ENCODE data around the gene SCAP.
"Not testable (repeated sequence)": the region's sequence is repeated elsewhere in the genome, so short reads cannot be mapped to it uniquely, and the experiment has no call there.

SCAP gene

DNA sequence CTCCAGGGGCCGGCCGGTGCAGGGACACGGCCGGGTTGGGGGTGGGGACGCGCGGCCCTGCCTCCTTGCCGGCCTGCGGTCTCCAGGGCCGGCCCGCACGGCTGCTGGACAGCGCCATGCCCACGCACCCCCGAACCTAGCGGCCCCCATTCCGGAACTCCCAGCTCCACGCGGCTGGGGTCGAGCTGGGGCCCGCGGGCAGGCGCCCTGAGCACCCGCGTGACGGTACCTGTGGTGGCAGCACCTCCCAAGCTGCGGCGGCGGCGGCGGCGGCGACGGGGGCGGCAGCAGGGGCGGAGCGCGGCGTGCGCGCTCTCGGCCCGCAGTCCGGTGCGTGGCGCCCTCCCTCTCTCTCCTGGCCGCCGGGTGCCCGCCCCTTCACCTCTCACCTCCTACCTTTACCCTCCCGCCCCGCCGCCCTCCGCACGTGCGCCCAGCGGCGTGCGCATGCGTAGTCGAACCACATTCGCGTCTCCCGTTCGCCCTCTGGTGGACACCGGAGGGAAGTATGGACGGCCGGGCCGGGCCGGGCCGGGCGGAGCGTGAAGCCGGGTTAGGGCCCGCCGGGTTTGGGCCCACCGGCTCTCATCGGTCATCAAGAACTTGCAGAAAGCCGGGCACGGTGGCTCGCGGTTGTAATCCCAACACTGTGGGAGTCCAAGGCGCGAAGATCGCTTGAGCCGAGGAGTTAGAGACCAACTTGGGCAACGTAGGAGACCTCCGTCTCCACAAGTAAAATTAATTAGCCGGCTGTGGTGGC, at the start of gene SCAP:
Gene SCAP, minus strand, starts transcription at position 372 of the 760 bp plus-strand sequence. CDS start 32,948 bp downstream, outside the sequence.
- peak; percentile 95 for DNase-seq

DNA sequence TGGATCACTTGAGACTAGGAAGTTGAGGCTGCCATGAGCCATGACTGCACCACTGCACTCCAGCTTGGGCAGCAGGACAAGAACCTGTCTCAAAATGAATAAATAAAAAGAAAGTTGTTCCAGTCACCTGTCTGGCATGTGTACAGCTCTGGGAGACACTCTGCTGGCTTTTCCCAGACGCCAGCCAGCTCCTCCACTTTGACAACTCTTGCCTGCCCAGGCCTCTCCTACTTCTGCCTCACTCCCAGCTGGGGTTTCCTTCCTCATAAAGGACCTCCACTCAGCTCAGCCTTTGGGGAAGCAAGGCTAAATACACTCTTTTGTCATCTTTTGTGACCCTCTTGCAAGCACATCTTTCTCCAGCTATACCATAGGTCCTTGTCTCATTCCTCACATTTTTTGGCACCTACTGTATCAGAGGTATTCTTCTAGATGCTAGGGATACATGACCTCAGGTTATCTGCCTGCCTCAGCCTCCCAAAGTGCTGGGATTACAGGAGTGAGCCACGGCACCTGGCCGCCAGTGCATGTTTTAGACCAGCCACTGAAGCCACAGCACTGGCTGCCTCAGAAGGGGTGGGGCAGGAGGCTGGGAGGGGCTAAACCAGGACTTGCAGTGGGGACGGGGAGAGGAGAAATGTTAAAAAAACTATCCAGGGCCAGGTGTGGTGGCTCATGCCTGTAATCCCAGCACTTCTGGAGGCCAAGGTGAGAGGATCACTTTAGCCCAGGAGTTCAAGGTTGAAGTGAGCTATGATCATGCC, 47.8 kb upstream of the SCAP start:
- DNase-seq: no peak

DNA sequence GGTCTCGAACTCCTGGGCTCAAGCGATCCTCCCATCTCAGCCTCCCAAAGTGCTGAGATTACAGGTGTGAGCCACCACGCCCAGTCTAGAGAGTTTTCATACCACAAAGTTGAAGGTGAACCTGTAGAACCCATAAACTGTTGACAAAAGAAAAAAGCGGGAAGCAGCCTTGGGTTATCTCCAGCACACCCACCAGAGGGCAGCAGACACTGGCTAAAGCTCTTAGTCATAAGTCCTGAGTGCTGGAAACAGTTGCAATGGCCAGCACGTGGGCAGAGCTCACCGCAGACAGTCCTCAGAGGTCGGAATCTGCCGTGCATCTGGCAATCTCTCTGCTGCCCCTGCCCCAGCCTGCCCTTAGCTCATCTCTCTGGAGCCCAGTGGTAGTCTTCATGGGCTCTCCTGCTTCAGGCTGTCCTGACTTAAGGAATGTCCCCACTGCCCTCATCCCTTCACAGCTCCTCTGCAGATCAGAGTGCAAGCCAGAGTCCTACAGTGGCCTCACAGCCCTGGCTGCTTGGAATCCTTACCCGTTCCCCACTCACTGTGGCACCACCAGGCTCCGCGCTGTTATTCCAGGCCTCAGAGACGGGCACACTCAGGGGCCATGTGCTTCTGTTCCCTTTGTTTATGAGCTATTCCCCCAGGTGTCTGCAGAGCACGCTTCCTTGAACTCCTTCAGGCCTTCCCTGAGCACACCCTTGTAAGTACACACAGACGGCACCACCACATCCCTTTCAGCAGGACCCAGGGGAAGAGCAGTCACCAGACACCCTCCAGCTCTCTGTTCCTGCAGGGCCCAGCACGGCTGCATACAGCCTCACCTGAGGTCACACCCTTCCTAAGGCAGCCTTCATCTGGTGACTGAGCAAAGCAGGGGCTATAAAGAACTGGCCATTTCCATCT, 46.6 kb upstream of the SCAP start:
- peak; percentile 96 for DNase-seq

DNA sequence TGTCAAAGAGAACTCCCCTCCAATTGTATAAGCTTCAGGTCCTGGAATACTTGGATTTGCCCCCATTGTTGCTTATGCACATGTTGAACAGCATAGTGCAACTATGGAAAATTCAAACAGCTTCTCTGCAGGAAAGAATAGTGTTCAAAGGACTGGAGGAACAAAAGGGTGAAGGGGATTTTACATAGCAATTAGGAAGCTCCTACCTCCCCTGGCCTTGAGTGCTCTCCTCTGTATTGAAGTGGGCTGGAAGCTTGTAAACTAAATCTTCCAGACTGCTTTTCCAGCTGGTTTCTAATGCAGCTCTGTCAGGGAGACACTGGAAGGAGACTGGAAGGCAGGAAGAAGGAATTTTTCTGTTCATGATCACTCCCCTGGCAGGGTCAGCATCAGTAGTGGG, 45.0 kb upstream of the SCAP start:
- no peak for DNase-seq

DNA sequence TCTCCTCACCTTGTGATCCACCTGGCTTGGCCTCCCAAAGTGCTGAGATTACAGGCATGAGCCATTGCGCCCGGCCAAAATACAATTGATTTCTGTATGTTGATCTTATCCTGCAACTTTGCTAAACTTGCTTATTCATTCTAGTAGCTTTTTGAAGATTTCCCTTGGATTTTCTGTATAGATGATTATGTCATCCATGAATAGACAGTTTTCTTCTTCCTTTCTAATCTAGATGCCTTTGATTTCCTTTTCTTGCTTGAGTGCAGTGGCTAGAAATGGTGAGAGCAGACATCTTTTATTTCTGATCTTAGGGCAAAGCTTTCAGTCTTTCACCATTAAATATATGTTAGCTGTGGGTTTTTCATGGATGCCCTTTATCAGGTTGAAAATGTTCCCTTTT, 42.2 kb upstream of the SCAP start:
- DNase-seq: peak; percentile 37

DNA sequence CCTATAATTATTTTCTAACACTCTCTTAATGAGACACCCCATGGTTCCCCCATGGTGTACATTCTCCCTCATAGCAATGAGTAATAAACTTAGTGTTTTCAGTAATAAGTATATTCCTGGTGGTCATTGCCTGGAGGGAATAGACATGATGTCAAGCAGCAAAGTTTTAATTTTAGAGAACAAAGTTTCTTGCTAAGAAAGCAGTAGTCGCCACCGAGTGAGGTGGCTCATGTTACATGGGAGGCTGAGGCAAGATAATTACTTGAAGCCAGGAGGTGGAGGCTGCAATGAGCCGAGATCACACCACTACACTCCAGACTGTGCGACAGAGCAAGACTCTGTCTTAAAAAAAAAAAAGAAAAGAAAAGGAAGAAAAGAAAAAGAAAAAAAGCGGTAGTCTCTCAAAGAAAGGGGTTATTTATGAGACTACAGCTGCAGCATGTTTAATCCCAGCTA, 40.2 kb upstream of the SCAP start:
- DNase-seq: peak; percentile 28

DNA sequence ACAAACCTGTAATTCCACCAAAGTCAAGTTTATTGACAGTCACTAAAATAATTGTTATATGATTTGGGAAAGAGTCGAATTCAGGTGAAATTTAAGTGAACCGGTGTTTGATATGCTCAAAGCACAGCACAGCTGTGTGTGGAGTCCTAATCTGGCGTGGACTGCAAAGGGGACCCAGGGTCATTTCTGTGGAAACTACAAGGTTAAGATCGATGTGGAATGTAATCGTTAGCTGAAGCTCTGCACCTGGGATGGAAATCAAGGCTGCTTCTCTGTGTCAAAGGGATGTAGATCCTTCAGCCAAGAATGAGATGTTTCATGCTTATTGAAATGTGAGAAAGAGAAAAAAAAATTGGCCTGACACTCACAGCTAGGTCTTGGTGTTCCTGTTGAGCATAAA, 39.4 kb upstream of the SCAP start:
- DNase-seq: no peak

DNA sequence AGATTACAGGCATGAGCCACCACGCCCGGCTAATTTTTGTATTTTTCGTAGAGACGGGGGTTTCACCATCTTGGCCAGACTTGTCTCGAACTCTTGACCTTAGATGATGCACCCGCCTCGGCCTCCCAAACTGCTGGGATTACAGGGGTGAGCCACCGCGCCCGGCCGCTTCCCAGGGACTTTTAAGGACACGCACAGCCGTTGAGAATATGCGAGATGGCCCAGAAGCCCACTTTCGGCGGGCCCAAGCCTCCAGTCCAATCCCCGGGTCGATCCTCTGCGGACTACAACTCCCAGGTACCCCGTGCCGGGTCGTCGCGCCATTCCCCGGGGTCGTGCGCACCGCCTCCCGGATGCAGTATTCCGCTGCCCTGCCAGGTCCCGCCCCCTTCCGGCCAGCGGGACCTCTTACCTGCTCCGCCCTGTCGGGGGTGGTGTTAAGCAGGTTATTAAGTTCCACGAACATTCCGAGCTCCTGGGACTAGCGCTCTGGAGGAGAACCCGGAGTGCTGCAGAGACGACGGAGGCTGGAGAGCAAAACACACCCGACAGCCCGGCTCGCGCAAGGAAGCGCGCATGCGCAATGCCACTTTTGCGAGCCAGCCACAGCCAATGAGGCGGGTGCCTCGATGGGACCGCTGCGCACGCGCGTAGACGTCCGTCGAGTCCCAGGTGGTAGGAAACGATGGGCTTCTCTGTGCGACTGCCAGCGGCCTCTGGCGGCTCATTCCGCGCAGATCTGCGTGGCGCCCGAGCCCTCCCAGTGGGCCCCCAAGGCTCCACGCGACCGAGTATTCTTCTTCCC, 37.6 kb upstream of the SCAP start, which contains the start of gene ELP6:
Gene ELP6, minus strand, starts transcription at position 588 of the 805 bp plus-strand sequence. Its CDS starts 122 bp downstream, at position 466.
- peak; percentile 99 for DNase-seq

DNA sequence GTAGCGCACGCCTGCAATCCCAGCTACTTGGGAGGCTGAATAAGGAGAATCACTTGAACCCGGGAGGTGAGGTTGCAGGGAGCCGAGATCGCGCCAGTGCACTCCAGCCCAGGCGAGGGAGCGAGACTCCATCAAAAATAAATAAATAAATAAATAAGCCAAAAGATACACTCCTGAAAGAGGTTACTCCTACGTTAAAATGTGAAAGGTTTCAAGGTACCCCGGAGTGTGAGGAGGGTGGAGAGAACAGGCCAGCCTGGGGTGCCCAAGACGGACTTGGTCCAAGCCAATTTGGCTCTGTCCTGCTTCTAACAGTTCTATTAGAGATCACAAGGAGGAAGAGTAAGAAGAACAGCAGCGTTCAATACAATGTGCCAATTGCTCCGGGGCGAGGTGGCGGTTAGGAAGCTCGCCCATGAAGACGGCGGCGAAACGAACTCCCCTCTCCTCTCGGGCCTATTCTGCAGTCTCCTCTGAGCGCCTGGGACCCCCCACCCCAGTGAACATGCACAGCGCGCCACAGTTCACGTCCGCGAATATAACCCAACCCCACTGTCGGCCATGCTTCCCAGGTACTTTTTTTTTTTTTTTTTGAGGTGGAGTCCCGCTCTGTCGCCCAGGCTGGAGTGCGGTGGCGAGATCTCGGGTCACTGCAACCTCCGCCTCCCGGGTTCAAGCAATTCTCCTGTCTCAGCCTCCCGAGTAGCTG, 36.8 kb upstream of the SCAP start:
- peak; percentile 51 for DNase-seq

DNA sequence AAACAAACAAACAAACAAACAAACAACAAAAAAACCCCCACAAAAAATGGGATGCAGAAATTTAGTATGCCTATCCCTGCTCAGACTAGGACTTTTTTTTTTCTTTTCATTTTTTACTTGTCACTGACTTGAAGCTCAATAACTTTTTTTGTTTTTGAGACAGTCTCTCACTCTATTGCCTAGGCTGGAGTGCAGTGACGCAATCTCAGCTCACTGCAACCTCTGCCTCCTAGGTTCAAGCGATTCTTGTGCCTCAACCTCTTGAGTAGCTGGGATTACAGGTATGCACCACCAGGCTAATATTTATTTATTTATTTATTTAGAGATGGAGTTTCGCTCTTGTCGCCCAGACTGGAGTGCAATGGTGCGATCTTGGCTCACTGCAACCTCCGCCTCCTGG, 29.5 kb upstream of the SCAP start:
- DNase-seq: not testable (repeated sequence)

DNA sequence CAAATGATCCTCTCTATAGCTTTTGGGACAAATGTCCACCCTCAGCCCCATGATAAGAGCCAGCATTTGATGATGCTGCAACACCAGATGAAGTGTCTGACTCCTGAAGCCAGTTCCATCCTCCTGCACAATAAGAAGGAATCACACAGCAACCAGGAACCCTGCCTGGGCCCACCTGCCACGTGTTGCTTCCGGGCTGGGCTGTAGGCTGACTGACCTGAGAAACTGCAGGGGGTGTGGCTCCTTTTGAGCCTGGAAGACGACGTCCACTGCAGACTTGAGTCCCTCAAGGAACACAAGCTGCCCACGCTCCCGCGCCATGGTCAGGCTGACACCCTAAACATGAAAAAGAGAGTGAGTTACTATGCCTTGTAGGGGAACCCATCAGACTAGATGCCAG, 28.4 kb upstream of the SCAP start:
- no peak for DNase-seq

DNA sequence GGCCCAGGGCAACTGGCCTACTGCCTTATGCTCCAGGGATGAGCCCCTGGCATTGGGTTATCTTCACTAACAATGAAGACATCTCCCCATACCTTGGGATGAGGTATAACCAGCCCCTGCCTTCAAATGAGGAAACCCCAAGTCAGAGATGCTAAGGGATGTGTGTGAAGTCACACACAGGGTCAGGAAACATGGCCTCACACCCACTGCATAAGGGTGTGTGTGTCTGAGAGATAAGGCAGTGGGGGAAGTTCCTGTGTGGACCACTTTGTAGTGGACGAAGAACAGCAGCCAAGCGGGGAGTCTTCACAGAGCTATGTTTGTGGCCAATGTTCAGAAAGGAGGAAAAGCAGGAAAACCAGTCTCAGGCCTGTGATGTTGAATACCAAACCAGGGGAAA, 27.3 kb upstream of the SCAP start:
- peak; percentile 39 for DNase-seq

DNA sequence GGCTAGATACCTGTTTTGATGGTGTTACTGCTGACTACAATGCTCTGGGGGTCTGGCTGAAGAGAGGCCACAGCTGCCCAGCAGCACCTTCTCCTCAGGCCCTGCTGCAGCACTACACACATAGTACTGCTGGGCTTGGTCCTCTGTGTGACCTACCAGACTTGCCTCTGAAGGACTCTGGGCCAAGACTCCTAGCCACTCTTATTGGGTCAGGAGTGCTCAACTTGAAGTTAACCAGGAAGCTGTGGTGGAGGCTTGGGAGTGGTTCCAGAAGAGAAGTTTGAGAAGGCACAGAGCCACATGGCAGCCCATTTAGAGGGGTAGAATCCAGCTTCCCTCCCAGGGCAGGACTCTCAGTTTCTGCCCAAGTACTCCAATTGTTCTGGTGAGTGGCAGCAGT, 21.2 kb upstream of the SCAP start:
- no peak for DNase-seq

DNA sequence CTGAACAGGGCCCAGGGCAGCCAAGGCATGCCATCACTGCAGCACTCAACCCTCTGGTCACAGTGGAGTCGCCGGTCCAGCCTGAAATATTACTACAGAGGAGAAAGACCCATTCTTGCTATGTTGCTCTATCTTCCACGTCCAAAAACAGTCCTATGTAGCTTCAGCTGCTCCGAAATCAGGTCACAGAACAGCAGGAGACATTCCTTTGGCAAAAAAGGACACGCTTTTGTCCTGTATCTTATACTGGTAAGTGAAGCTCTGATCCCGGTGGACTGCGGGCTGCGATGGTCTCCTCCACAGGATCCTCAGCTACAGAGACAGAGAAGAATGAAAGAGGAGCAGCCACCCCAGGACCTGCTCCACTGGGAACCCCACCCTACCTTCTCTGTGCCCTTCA, 20.1 kb upstream of the SCAP start:
- DNase-seq: no peak

DNA sequence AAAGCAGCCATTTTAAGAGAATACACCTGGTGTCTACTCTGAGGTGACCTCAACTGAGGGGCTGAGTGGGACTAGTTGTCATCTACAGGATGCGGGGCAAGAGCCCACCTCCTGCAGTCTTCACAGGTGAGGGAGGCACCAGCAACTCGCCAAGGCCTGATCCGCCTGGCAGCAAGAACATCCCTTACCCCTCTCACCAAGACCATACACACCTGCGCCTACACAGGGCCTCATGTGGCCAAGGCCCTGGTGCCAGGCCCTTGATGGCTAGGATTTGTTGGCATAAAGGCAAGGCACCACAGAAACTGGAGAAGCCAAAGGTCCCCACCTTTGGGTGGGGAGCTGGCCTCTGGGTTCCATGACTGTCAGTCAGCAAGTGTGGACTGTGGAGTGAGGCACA, 19.4 kb upstream of the SCAP start:
- DNase-seq: no peak

DNA sequence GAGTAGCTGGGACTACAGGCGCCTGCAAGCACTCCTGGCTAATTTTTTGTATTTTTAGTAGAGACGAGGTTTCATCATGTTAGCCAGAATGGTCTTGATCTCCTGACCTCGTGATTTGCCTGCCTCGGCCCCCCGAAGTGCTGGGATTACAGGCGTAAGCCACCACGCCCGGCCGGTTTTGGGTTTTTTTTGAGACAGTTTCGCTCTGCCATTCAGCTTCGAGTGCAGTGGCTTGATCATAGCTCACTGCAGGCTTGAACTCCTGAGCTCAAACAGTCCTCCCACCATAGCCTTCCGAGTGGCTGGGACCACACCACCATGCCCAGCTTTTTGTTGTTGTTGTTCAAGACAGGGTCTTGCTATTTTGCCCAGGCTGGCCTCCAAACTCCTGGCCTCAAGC, 16.0 kb upstream of the SCAP start:
- no peak for DNase-seq

DNA sequence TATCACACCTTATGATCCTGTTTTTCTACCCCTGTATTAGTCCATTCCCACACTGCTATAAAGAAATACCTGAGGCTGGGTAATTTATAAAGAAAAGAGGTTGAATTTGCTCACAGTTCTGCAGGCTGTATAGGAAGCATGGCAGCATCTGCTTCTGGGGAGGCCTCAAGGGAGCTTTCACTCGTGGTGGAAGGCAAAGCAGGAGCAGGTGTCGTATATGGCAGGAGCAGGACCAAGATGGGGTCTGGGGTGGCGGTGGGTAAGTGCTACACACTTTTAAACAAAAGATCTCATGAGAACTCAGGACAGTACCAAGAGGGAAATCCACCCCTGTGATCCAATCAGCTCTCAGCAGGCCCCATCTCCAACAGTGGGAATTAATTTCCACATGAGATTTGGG, 15.4 kb upstream of the SCAP start:
- DNase-seq: no peak

DNA sequence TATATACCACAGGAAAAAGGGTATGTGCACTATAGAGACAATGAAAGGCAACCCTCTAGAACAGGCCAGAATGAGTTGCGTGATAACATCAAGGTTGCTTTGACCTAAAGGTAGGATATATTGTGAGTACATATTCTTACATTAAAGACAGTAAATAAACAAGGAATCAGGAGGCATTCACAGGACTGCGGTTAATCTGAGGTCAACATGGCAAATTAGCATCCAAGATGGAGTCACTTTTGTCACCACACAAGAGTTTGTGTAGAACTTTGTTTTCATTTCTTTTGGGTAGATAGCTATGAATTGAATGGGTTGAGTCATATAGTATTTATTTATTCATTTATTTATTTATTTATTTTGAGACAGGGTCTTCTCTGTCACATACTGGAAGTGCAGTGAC, 11.5 kb upstream of the SCAP start:
- no peak for DNase-seq

DNA sequence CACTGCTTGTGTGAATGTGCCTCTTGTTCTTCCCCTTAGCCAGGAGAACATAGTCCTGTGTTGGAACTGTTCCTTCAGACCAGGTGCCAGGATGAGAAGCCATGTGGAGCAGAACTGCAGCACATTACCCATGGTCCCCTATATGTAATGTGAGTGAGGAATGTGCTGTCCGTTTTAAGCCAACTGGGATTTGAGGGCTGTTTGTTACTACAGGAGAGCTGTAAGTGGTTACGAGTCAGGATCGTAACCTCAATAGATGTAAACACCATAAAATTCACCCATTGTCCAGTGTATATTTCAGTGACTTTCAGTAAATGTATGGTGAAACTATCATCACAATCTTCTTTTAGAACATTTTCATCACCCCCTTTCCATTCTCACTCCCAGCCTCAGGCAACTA, 10.1 kb upstream of the SCAP start:
- no peak for DNase-seq

DNA sequence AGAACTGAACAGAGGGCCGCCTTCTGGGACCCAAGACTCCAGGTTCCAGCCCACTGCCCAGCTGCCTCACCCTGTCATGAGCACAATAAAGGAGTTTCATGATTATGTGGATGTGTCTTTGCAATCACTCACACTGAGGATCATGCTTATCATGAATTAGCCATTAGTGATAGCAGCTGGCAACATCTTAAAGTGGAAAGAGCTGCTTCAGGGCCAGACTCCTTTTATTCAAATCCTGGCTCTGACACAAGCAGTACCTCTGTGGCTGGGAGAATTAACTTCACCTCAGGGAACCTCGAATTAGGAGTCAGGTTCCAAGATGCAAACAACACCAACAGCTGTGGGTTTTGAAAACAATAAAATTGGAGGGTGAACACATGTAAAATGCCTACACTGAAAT, 6.6 kb upstream of the SCAP start:
- DNase-seq: no peak

DNA sequence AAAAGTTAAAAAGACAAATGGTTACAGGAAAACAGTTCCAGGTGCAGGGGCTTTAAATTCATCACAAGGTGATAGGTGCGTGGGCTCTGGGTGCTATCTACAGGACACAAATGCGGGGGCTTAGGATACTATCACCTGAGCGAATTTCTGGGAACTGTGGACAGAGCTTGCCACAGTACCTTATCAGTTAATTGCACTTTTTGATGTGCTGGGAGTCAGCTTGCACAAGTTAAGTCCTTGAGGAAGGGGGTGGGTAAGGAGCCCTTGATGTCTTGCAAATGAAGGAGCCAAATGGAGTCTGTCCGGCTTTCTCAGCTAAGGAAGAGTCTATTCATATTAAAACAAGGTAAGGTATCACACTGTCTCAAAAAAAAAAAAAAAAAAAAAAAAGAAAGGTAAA, 6.0 kb upstream of the SCAP start:
- DNase-seq: peak; percentile 63

DNA sequence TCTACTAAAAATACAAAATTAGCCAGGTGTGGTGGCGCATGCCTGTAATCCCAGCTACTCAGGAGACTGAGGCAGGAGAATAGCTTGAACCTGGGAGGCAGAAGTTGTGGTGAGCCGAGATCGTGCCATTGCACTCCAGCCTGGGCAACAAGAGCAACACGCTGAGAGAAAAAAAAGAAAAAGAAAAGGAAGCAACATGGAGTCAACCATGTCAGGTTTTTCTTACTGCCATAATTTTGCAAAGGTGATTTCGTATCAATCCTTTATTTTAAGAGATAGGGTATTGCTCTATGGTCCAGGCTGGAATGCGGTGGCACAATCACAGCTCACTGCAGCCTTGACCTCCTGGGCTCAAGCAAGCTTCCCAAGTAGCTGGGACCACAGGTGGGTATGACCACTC, 4.5 kb upstream of the SCAP start:
- DNase-seq: not testable (repeated sequence)

Data from OCI-M1 (cell line).